ENCODE measurements around the gene TLK1. TPM values are rescaled to one million over a fixed set of nuclear protein-coding genes. Genes with fewer than 3 reads are reported as not detected.

TLK1 gene
- total and polyA plus RNA-seq, 4 donors: 8.5 to 54.4 (median 27.3) TPM

- DNase-seq: no peak
- no peaks in the 10 kb centered on the region for H3K27me3 ChIP-seq (ENCODE audit: control insufficient read depth in 3 of 3, insufficient read depth in 3 of 3, low read length in 2 of 3)
- H3K4me3 ChIP-seq: no peak overlapping the region
- no peaks in the 10 kb centered on the region for H3K9me3 ChIP-seq (ENCODE audit: control insufficient read depth in 4 of 4, insufficient read depth in 3 of 4, low read length in 3 of 4)
- no peak for ATAC-seq (ENCODE audit: insufficient read depth, low FRiP score)
- H3K36me3 ChIP-seq (ENCODE audit: control insufficient read depth in 4 of 4, insufficient read depth in 4 of 4, low read length in 4 of 4): peaks cover 11 to 39% (median 25%) of the 10 kb centered on the region in 4 donors
- WGBS, 2 donors: 90 to 96% methylated on average over 5 of the region's 5 CpGs
- no peak for TF ChIP-seq CTCF (IDR thresholded peaks at IDR 0.05; ENCODE audit: control extremely low read depth, extremely low read depth)
- H3K4me1 ChIP-seq (ENCODE audit: control insufficient read depth in 5 of 5, insufficient read depth in 5 of 5, low read length in 5 of 5): peaks cover 0 to 6% (median 0%) of the 10 kb centered on the region in 5 donors
- no peak overlapping the region for H3K27ac ChIP-seq (ENCODE audit: low read depth in 1 of 2, low read length in 1 of 2)
- H3K9ac ChIP-seq (ENCODE audit: insufficient read depth in 1 of 2, low read length in 2 of 2): no peak overlapping the region
Observed at GRCh38 chr2:170967553-170967952, 193.1 kb downstream of the TLK1 start.

- no peaks in the 10 kb centered on the region for H3K9me3 ChIP-seq (ENCODE audit: control insufficient read depth in 4 of 4, insufficient read depth in 3 of 4, low read length in 3 of 4)
- WGBS, 2 donors: 85 to 89% methylated on average over 13 of the region's 13 CpGs
- H3K27ac ChIP-seq (ENCODE audit: low read depth in 1 of 2, low read length in 1 of 2): no peak overlapping the region
- no peak overlapping the region for H3K4me3 ChIP-seq
- no peak overlapping the region for H3K9ac ChIP-seq (ENCODE audit: insufficient read depth in 1 of 2, low read length in 2 of 2)
- H3K4me1 ChIP-seq (ENCODE audit: control insufficient read depth in 5 of 5, insufficient read depth in 5 of 5, low read length in 5 of 5): peaks cover 0 to 6% (median 0%) of the 10 kb centered on the region in 5 donors
- no peaks in the 10 kb centered on the region for H3K27me3 ChIP-seq (ENCODE audit: control insufficient read depth in 3 of 3, insufficient read depth in 3 of 3, low read length in 2 of 3)
- no peak for TF ChIP-seq CTCF (IDR thresholded peaks at IDR 0.05; ENCODE audit: control extremely low read depth, extremely low read depth)
- peaks cover 12 to 41% (median 27%) of the 10 kb centered on the region in 4 donors for H3K36me3 ChIP-seq (ENCODE audit: control insufficient read depth in 4 of 4, insufficient read depth in 4 of 4, low read length in 4 of 4)
- DNase-seq: no peak
- ATAC-seq (ENCODE audit: insufficient read depth, low FRiP score): no peak
Observed at GRCh38 chr2:170966648-170967396, 193.9 kb downstream of the TLK1 start.

- H3K27me3 ChIP-seq (ENCODE audit: control insufficient read depth in 3 of 3, insufficient read depth in 3 of 3, low read length in 2 of 3): no peaks in the 10 kb centered on the region
- TF ChIP-seq CTCF (IDR thresholded peaks at IDR 0.05; ENCODE audit: control extremely low read depth, extremely low read depth): no peak
- 80 to 81% methylated on average over 20 of the region's 20 CpGs for WGBS, 2 donors
- H3K9me3 ChIP-seq (ENCODE audit: control insufficient read depth in 4 of 4, insufficient read depth in 3 of 4, low read length in 3 of 4): no peaks in the 10 kb centered on the region
- H3K27ac ChIP-seq (ENCODE audit: low read depth in 1 of 2, low read length in 1 of 2): no peak overlapping the region
- DNase-seq: peak in 1 of 3 donors; percentile 28
- H3K36me3 ChIP-seq (ENCODE audit: control insufficient read depth in 4 of 4, insufficient read depth in 4 of 4, low read length in 4 of 4): peaks cover 14 to 51% (median 35%) of the 10 kb centered on the region in 4 donors
- peaks cover 0 to 6% (median 0%) of the 10 kb centered on the region in 5 donors for H3K4me1 ChIP-seq (ENCODE audit: control insufficient read depth in 5 of 5, insufficient read depth in 5 of 5, low read length in 5 of 5)
- no peak overlapping the region for H3K4me3 ChIP-seq
- no peak overlapping the region for H3K9ac ChIP-seq (ENCODE audit: insufficient read depth in 1 of 2, low read length in 2 of 2)
- no peak for ATAC-seq (ENCODE audit: insufficient read depth, low FRiP score)
Observed at GRCh38 chr2:170965446-170966225, 195.1 kb downstream of the TLK1 start.

All from lung (tissue), 12 donors.